Measurements from ENCODE around the gene YLPM1.

YLPM1 gene

GRCh38 chr14:74762917-74763802 lies at the start of gene YLPM1:
Gene YLPM1, plus strand, starts transcription at chr14:74763316. Its CDS starts 174 bp downstream, at chr14:74763490.
- Histone ChIP-seq H3K27me3 (ENCODE audit: control insufficient read depth, insufficient read depth, low read length) (no peaks in the 10 kb centered on the region), H3K9ac (ENCODE audit: low read length) (peak within 1 kb of the TSS; percentile 86), H3K4me1 (ENCODE audit: control insufficient read depth, low read depth, low read length) (peaks cover 20% of the 10 kb centered on the region), H3K9me3 (ENCODE audit: control insufficient read depth, low read depth, low read length) (no peaks in the 10 kb centered on the region), H3K4me3 (ENCODE audit: low read length) (peak within 1 kb of the TSS; percentile 68), H3K27ac (ENCODE audit: low read length) (peak within 1 kb of the TSS; percentile 74), H3K36me3 (ENCODE audit: control insufficient read depth, low read depth, low read length) (peaks cover 7% of the 10 kb centered on the region)

GRCh38 chr14:74713395-74713735 lies 49.8 kb upstream of the YLPM1 start:
- Histone ChIP-seq H3K4me3 (ENCODE audit: low read length) (peak overlapping the region; percentile 89), H3K9ac (ENCODE audit: low read length) (peak overlapping the region; percentile 76), H3K4me1 (ENCODE audit: control insufficient read depth, low read depth, low read length) (peaks cover 4% of the 10 kb centered on the region), H3K36me3 (ENCODE audit: control insufficient read depth, low read depth, low read length) (peaks cover 24% of the 10 kb centered on the region), H3K27ac (ENCODE audit: low read length) (no peak overlapping the region), H3K27me3 (ENCODE audit: control insufficient read depth, insufficient read depth, low read length) (no peaks in the 10 kb centered on the region), H3K9me3 (ENCODE audit: control insufficient read depth, low read depth, low read length) (no peaks in the 10 kb centered on the region)

GRCh38 chr14:74720526-74720925 lies 42.6 kb upstream of the YLPM1 start:
- Histone ChIP-seq H3K4me3 (ENCODE audit: low read length) (no peak overlapping the region), H3K4me1 (ENCODE audit: control insufficient read depth, low read depth, low read length) (no peaks in the 10 kb centered on the region), H3K9ac (ENCODE audit: low read length) (no peak overlapping the region), H3K27ac (ENCODE audit: low read length) (no peak overlapping the region), H3K27me3 (ENCODE audit: control insufficient read depth, insufficient read depth, low read length) (no peaks in the 10 kb centered on the region), H3K36me3 (ENCODE audit: control insufficient read depth, low read depth, low read length) (peaks cover 36% of the 10 kb centered on the region), H3K9me3 (ENCODE audit: control insufficient read depth, low read depth, low read length) (no peaks in the 10 kb centered on the region)

GRCh38 chr14:74723134-74723533 lies 40.0 kb upstream of the YLPM1 start:
- H3K27ac ChIP-seq (ENCODE audit: low read length): no peak overlapping the region
- H3K4me1 ChIP-seq (ENCODE audit: control insufficient read depth, low read depth, low read length): no peaks in the 10 kb centered on the region
- H3K27me3 ChIP-seq (ENCODE audit: control insufficient read depth, insufficient read depth, low read length): no peaks in the 10 kb centered on the region
- H3K4me3 ChIP-seq (ENCODE audit: low read length): no peak overlapping the region
- peaks cover 15% of the 10 kb centered on the region for H3K36me3 ChIP-seq (ENCODE audit: control insufficient read depth, low read depth, low read length)
- no peaks in the 10 kb centered on the region for H3K9me3 ChIP-seq (ENCODE audit: control insufficient read depth, low read depth, low read length)
- no peak overlapping the region for H3K9ac ChIP-seq (ENCODE audit: low read length)

GRCh38 chr14:74732387-74732786 lies 30.7 kb upstream of the YLPM1 start:
- peaks cover 24% of the 10 kb centered on the region for H3K36me3 ChIP-seq (ENCODE audit: control insufficient read depth, low read depth, low read length)
- no peak overlapping the region for H3K9ac ChIP-seq (ENCODE audit: low read length)
- no peaks in the 10 kb centered on the region for H3K4me1 ChIP-seq (ENCODE audit: control insufficient read depth, low read depth, low read length)
- H3K27ac ChIP-seq (ENCODE audit: low read length): no peak overlapping the region
- no peak overlapping the region for H3K4me3 ChIP-seq (ENCODE audit: low read length)
- H3K27me3 ChIP-seq (ENCODE audit: control insufficient read depth, insufficient read depth, low read length): no peaks in the 10 kb centered on the region
- no peaks in the 10 kb centered on the region for H3K9me3 ChIP-seq (ENCODE audit: control insufficient read depth, low read depth, low read length)

- no peaks in the 10 kb centered on the region for H3K27me3 ChIP-seq (ENCODE audit: control insufficient read depth, insufficient read depth, low read length)
- H3K36me3 ChIP-seq (ENCODE audit: control insufficient read depth, low read depth, low read length): peaks cover 24% of the 10 kb centered on the region
- H3K27ac ChIP-seq (ENCODE audit: low read length): no peak overlapping the region
- no peaks in the 10 kb centered on the region for H3K9me3 ChIP-seq (ENCODE audit: control insufficient read depth, low read depth, low read length)
- no peaks in the 10 kb centered on the region for H3K4me1 ChIP-seq (ENCODE audit: control insufficient read depth, low read depth, low read length)
- no peak overlapping the region for H3K9ac ChIP-seq (ENCODE audit: low read length)
- H3K4me3 ChIP-seq (ENCODE audit: low read length): no peak overlapping the region
These were observed 29.9 kb upstream of the YLPM1 start for GRCh38 chr14:74733221-74733620.

- no peak overlapping the region for H3K27ac ChIP-seq (ENCODE audit: low read length)
- H3K4me1 ChIP-seq (ENCODE audit: control insufficient read depth, low read depth, low read length): no peaks in the 10 kb centered on the region
- no peaks in the 10 kb centered on the region for H3K9me3 ChIP-seq (ENCODE audit: control insufficient read depth, low read depth, low read length)
- H3K36me3 ChIP-seq (ENCODE audit: control insufficient read depth, low read depth, low read length): peaks cover 24% of the 10 kb centered on the region
- no peaks in the 10 kb centered on the region for H3K27me3 ChIP-seq (ENCODE audit: control insufficient read depth, insufficient read depth, low read length)
- H3K4me3 ChIP-seq (ENCODE audit: low read length): no peak overlapping the region
- H3K9ac ChIP-seq (ENCODE audit: low read length): no peak overlapping the region
These were observed 28.0 kb upstream of the YLPM1 start for GRCh38 chr14:74735125-74735524.

GRCh38 chr14:74737753-74738325 lies 25.3 kb upstream of the YLPM1 start:
- no peak overlapping the region for H3K9ac ChIP-seq (ENCODE audit: low read length)
- peaks cover 19% of the 10 kb centered on the region for H3K36me3 ChIP-seq (ENCODE audit: control insufficient read depth, low read depth, low read length)
- H3K27me3 ChIP-seq (ENCODE audit: control insufficient read depth, insufficient read depth, low read length): no peaks in the 10 kb centered on the region
- H3K27ac ChIP-seq (ENCODE audit: low read length): no peak overlapping the region
- no peaks in the 10 kb centered on the region for H3K4me1 ChIP-seq (ENCODE audit: control insufficient read depth, low read depth, low read length)
- H3K9me3 ChIP-seq (ENCODE audit: control insufficient read depth, low read depth, low read length): no peaks in the 10 kb centered on the region
- H3K4me3 ChIP-seq (ENCODE audit: low read length): no peak overlapping the region

- no peak overlapping the region for H3K4me3 ChIP-seq (ENCODE audit: low read length)
- H3K9ac ChIP-seq (ENCODE audit: low read length): no peak overlapping the region
- no peaks in the 10 kb centered on the region for H3K4me1 ChIP-seq (ENCODE audit: control insufficient read depth, low read depth, low read length)
- H3K27me3 ChIP-seq (ENCODE audit: control insufficient read depth, insufficient read depth, low read length): no peaks in the 10 kb centered on the region
- H3K27ac ChIP-seq (ENCODE audit: low read length): no peak overlapping the region
- no peaks in the 10 kb centered on the region for H3K9me3 ChIP-seq (ENCODE audit: control insufficient read depth, low read depth, low read length)
- peaks cover 8% of the 10 kb centered on the region for H3K36me3 ChIP-seq (ENCODE audit: control insufficient read depth, low read depth, low read length)
These were observed 23.7 kb upstream of the YLPM1 start for GRCh38 chr14:74739293-74740030.

GRCh38 chr14:74747237-74747636 lies 15.9 kb upstream of the YLPM1 start:
- H3K4me1 ChIP-seq (ENCODE audit: control insufficient read depth, low read depth, low read length): no peaks in the 10 kb centered on the region
- no peaks in the 10 kb centered on the region for H3K27me3 ChIP-seq (ENCODE audit: control insufficient read depth, insufficient read depth, low read length)
- H3K9ac ChIP-seq (ENCODE audit: low read length): no peak overlapping the region
- H3K4me3 ChIP-seq (ENCODE audit: low read length): no peak overlapping the region
- no peaks in the 10 kb centered on the region for H3K36me3 ChIP-seq (ENCODE audit: control insufficient read depth, low read depth, low read length)
- no peak overlapping the region for H3K27ac ChIP-seq (ENCODE audit: low read length)
- H3K9me3 ChIP-seq (ENCODE audit: control insufficient read depth, low read depth, low read length): no peaks in the 10 kb centered on the region

- Histone ChIP-seq H3K4me1 (ENCODE audit: control insufficient read depth, low read depth, low read length) (no peaks in the 10 kb centered on the region), H3K27ac (ENCODE audit: low read length) (no peak overlapping the region), H3K36me3 (ENCODE audit: control insufficient read depth, low read depth, low read length) (no peaks in the 10 kb centered on the region), H3K9me3 (ENCODE audit: control insufficient read depth, low read depth, low read length) (peaks cover 5% of the 10 kb centered on the region), H3K4me3 (ENCODE audit: low read length) (no peak overlapping the region), H3K27me3 (ENCODE audit: control insufficient read depth, insufficient read depth, low read length) (no peaks in the 10 kb centered on the region), H3K9ac (ENCODE audit: low read length) (no peak overlapping the region)
These were observed 9.0 kb upstream of the YLPM1 start for GRCh38 chr14:74754157-74754556.
